Colonic mucosa (tissue), 4 donors: ENCODE results near the gene BRD9. TPM values are rescaled to one million over a fixed set of nuclear protein-coding genes. Genes with fewer than 3 reads are reported as not detected.
"Not testable (repeated sequence)": the region's sequence is repeated elsewhere in the genome, so short reads cannot be mapped to it uniquely, and the experiment has no call there.

Source experiments
- DNase-seq: peaks from one replicate; pipeline ENCODE4 v3.0.0-alpha.2; 2020
- H3K27ac ChIP-seq: fragments of 200-600 bp; one replicate; pipeline ENCODE4 v1.8.0; 2021
- H3K27me3 ChIP-seq: fragments of 200-600 bp; one replicate; pipeline ENCODE4 v1.8.0; 2021
- H3K36me3 ChIP-seq: fragments of 200-600 bp; one replicate; pipeline ENCODE4 v1.8.0; 2021
- H3K4me1 ChIP-seq: fragments of 200-600 bp; one replicate; pipeline ENCODE4 v1.8.0; 2021; ENCODE audit warnings: mild to moderate bottlenecking
- H3K4me3 ChIP-seq: fragments of 200-600 bp; one replicate; pipeline ENCODE4 v1.8.0; 2021
- H3K9ac ChIP-seq, 2 donors: one replicate each; pipeline ENCODE4 v1.7.0; 2013; ENCODE audit warnings: control low read depth in 2 of 2, low read depth in 2 of 2, low read length in 2 of 2
- H3K9me3 ChIP-seq: fragments of 200-600 bp; one replicate; pipeline ENCODE4 v1.8.0; 2021
- intact Hi-C: fragments of 100-400 bp; cut with DNase I; formaldehyde crosslinking; loops from one replicate; pipeline ENCODE4 v1.14.1; 2022
- total RNA-seq, 2 donors: library from RNA; stranded (reverse); fragmentation: NEBNext Ultra II Directional in 1 of 2; extraction: Animal tissue kit (Norgen Biotek cat#: 25700) in 1 of 2; gene quantifications; one replicate each; pipeline ENCODE4 v1.2.1, GENCODE V29; 2021
- TF ChIP-seq, protein P1 (sequence below): fragments of 200-600 bp; IDR thresholded peaks from one replicate; pipeline ENCODE4 v1.8.0; 2022; ENCODE audit warnings: antibody characterized with exemption, mild to moderate bottlenecking
- donor health status: healthy.
- donor health status: DM: no; HTN: no; CAD: no.
- donor health status: DM: no; HTN: no; CAD: no.

Gene BRD9
- total RNA-seq, 2 donors from 2014 or later = 22.3 to 41.8 TPM

DNA sequence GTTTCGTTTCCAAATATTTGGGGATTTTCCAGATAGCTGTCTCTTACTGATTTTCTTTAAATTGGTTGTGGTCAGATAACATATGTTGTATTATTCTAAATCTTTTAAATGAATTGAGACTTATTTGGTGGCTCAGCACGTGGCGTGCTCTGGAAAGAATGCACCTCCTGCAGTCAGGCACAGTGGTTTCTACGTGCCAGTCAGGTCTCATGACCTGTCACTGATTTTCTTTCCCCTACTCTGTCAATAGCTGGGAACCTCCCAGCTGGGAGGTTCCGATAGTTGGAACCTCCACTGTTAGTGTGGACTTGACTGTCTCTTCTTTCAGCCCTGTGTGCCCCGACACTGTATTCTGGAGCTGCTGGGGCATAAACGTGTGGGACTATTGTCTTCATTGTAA, 27.7 kb upstream of the BRD9 start:
- TF ChIP-seq, protein P1, sequence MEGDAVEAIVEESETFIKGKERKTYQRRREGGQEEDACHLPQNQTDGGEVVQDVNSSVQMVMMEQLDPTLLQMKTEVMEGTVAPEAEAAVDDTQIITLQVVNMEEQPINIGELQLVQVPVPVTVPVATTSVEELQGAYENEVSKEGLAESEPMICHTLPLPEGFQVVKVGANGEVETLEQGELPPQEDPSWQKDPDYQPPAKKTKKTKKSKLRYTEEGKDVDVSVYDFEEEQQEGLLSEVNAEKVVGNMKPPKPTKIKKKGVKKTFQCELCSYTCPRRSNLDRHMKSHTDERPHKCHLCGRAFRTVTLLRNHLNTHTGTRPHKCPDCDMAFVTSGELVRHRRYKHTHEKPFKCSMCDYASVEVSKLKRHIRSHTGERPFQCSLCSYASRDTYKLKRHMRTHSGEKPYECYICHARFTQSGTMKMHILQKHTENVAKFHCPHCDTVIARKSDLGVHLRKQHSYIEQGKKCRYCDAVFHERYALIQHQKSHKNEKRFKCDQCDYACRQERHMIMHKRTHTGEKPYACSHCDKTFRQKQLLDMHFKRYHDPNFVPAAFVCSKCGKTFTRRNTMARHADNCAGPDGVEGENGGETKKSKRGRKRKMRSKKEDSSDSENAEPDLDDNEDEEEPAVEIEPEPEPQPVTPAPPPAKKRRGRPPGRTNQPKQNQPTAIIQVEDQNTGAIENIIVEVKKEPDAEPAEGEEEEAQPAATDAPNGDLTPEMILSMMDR = no peak

DNA sequence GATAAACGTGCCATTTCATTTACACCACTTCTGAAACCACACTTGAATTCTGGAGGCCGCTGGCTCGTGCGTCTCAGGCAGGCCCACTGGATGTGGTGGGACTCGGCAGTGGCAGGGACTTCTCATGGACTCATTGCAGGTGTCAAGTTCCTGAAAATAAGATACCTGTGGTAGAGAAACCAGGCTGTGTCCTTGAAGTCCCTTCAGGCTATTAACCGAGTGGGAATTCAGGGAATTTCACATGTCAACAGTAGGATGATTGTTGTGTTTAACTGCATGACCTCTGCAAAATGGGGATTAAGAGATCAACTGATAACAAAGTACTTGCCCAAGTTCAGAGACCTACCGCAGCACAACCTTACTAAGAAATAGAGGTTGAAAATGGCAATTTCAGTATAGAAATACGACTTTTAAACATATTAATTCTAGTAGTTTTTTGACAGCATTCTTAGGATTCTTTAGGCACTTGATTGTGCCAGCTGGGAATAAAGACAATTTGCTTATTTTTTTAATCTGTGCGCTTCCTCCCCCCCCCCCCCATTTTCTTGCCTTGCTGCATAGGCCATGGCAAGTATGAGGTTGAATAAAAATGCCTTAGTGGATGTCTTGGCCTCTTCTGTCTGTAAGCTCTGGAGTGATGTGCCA, 26.9 kb upstream of the BRD9 start:
- intact Hi-C loops = no loop called here
- H3K9me3 ChIP-seq = no peaks in the 10 kb centered on the region
- H3K4me3 ChIP-seq = no peak overlapping the region
- H3K9ac ChIP-seq = no peak overlapping the region
- no peaks in the 10 kb centered on the region for H3K36me3 ChIP-seq
- H3K27me3 ChIP-seq = no peaks in the 10 kb centered on the region
- H3K27ac ChIP-seq = no peak overlapping the region
- DNase-seq = no peak
- TF ChIP-seq, protein P1 = no peak
- no peaks in the 10 kb centered on the region for H3K4me1 ChIP-seq

More for the DNA sequence above, 27.7 kb upstream of the BRD9 start:
- H3K4me3 ChIP-seq = no peak overlapping the region
- no peaks in the 10 kb centered on the region for H3K36me3 ChIP-seq
- H3K9ac ChIP-seq = no peak overlapping the region
- H3K9me3 ChIP-seq = no peaks in the 10 kb centered on the region
- H3K27me3 ChIP-seq = no peaks in the 10 kb centered on the region
- no peaks in the 10 kb centered on the region for H3K4me1 ChIP-seq
- no peak overlapping the region for H3K27ac ChIP-seq
- intact Hi-C loops = loop anchor here (5.0 kb wide), 1 partner anchor 92 kb away; no protein-coding TSS in a partner anchor
- DNase-seq = no peak

DNA sequence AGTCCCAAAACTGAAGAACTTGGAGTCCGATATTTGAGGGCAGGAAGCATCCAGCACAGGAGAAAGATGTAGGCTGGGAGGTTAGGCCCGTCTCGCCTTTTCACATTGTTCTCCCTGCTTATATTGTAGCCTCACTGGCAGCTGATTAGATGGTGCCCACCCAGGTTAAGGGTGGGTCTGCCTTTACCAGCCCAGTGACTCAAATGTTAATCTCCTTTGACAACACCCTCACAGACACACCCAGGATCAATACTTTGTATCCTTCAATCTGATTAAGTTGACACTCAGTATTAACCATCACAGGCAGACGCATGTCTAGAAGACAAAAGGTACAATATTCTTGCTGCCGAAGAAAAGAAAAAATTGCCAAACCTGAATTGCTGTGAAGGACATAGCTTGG, 26.1 kb upstream of the BRD9 start:
- intact Hi-C loops, H3K27ac ChIP-seq, H3K4me1 ChIP-seq: not testable (repeated sequence)

DNA sequence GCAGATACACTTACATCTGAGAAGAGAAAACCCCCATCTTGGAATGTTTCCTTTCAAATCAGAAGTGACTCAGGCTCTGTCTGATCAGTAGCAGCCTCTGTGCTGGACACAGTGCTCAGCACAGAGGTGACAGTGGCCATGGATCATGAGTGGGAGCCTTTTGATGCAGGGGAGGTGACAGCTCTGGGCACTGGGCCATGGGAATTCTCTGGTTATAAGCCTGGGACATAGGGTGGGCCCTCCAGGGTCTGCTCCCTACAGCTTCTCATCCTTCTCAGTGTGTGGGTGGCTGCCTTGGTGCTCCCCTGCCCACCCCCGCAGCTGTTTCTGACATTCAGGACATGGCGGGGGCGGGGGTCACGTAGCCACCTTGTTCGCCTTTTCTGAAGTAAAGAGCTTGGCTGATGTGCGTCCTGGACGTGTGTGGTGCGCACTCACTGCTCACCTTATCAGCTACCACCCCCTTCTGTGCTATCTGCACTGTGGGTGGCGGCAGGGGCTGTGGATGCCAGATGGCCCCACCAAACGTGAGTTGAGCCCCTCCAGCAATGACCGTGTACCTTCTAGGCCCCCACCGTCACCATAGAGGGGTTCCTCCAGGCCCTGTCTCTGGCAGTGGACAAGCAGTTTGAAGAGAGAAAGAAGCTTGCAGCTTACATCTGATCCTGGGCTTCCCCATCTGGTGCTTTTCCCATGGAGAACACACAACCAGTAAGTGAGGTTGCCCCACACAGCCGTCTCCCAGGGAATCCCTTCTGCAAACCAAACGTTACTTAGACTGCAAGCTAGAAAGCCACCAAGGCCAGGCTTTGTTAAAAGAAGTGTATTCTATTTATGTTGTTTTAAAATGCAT, 24.1 kb upstream of the BRD9 start:
- Histone ChIP-seq H3K27ac (no peak overlapping the region), H3K9me3 (no peaks in the 10 kb centered on the region), H3K9ac (no peak overlapping the region), H3K4me1 (no peaks in the 10 kb centered on the region), H3K36me3 (no peaks in the 10 kb centered on the region), H3K4me3 (no peak overlapping the region), H3K27me3 (no peaks in the 10 kb centered on the region)
- no peak for DNase-seq
- TF ChIP-seq, protein P1 = no peak
- intact Hi-C loops = no loop called here

More for the DNA sequence above, 26.1 kb upstream of the BRD9 start:
- not testable (repeated sequence) for H3K36me3 ChIP-seq, H3K9ac ChIP-seq, H3K4me3 ChIP-seq, DNase-seq, H3K27me3 ChIP-seq, H3K9me3 ChIP-seq

DNA sequence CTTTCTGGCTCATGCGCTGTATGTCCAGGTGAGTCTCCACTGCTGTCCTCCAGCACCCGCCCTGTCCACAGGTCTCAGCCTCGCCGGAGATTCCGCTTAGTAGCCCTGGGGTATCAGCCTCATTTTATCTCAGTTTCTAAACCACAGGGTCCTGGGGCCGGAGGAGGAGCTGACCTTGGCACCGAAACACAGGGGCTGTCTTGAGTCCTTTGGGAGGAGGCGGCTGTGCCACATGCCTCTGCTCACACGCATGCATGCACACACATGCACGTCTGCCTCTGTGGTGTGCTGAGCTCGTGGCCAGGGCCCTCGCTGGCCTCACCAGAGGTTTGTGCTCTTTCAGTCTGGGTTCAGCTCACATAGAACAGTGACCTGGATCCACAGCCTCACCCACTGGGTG, 23.3 kb upstream of the BRD9 start:
- H3K27me3 ChIP-seq = no peaks in the 10 kb centered on the region
- H3K9ac ChIP-seq = no peak overlapping the region
- TF ChIP-seq, protein P1 = no peak
- no peak overlapping the region for H3K27ac ChIP-seq
- no peaks in the 10 kb centered on the region for H3K4me1 ChIP-seq
- H3K4me3 ChIP-seq = no peak overlapping the region
- H3K36me3 ChIP-seq = no peaks in the 10 kb centered on the region
- no peak for DNase-seq
- H3K9me3 ChIP-seq = no peaks in the 10 kb centered on the region
- intact Hi-C loops = no loop called here

DNA sequence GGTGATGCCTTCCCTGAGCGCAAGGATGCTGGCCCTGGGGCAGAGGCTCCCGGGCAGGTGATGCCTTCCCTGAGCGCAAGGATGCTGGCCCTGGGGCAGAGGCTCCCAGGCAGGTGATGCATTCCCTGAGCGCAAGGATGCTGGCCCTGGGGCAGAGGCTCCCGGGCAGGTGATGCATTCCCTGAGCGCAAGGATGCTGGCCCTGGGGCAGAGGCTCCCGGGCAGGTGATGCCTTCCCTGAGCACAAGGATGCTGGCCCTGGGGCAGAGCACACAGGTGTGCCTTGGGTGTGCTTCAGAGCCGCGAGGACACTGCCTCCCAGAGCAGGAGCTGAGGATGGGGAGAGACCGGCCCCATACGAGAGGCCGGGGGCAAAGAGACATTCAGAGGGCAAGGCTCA, 22.7 kb upstream of the BRD9 start:
- H3K27me3 ChIP-seq, H3K4me3 ChIP-seq, H3K9me3 ChIP-seq, intact Hi-C loops, H3K4me1 ChIP-seq, H3K36me3 ChIP-seq, H3K27ac ChIP-seq, H3K9ac ChIP-seq, DNase-seq: not testable (repeated sequence)
